RWPE2 (cell line): ENCODE measurements around the gene RGPD5.
"Not testable (repeated sequence)": the region's sequence is repeated elsewhere in the genome, so short reads cannot be mapped to it uniquely, and the experiment has no call there.

Source experiments
- ATAC-seq: fragments of 200-7000 bp; cut with Tn5 transposase; 3 replicates; pipeline ENCODE4 v1.9.1; 2021; ENCODE audit warnings: low read depth
- DNase-seq: peaks from one replicate; pipeline ENCODE4 v3.0.0-alpha.2; 2020; ENCODE audit warnings: low spot score
- H3K27ac ChIP-seq: fragments of 450-650 bp; 2 replicates; pipeline ENCODE4 v1.5.1; 2017; ENCODE audit warnings: mild to moderate bottlenecking; ENCODE audit not compliant: poor library complexity, severe bottlenecking
- H3K27me3 ChIP-seq: fragments of 250-450 bp; sonication (Bioruptor Pico); 2 replicates; pipeline ENCODE4 v1.5.1; 2021; ENCODE audit warnings: mild to moderate bottlenecking, moderate library complexity; ENCODE audit not compliant: insufficient read depth, poor library complexity, severe bottlenecking
- H3K36me3 ChIP-seq: fragments of 250-450 bp; sonication (Bioruptor Pico); 2 replicates; pipeline ENCODE4 v1.5.1; 2020; ENCODE audit warnings: low read depth, mild to moderate bottlenecking, moderate library complexity
- H3K4me1 ChIP-seq: fragments of 250-450 bp; sonication (Bioruptor Pico); 2 replicates; pipeline ENCODE4 v1.5.1; 2021; ENCODE audit warnings: mild to moderate bottlenecking, moderate library complexity; ENCODE audit not compliant: insufficient read depth, poor library complexity, severe bottlenecking
- H3K4me3 ChIP-seq: fragments of 250-450 bp; sonication (Bioruptor Pico); 2 replicates; pipeline ENCODE4 v1.5.1; 2021; ENCODE audit warnings: mild to moderate bottlenecking, moderate library complexity; ENCODE audit not compliant: severe bottlenecking
- H3K9me3 ChIP-seq: fragments of 250-450 bp; sonication (Bioruptor Pico); 2 replicates; pipeline ENCODE4 v1.5.1; 2021; ENCODE audit warnings: mild to moderate bottlenecking, moderate library complexity; ENCODE audit not compliant: severe bottlenecking

RGPD5 gene

DNA sequence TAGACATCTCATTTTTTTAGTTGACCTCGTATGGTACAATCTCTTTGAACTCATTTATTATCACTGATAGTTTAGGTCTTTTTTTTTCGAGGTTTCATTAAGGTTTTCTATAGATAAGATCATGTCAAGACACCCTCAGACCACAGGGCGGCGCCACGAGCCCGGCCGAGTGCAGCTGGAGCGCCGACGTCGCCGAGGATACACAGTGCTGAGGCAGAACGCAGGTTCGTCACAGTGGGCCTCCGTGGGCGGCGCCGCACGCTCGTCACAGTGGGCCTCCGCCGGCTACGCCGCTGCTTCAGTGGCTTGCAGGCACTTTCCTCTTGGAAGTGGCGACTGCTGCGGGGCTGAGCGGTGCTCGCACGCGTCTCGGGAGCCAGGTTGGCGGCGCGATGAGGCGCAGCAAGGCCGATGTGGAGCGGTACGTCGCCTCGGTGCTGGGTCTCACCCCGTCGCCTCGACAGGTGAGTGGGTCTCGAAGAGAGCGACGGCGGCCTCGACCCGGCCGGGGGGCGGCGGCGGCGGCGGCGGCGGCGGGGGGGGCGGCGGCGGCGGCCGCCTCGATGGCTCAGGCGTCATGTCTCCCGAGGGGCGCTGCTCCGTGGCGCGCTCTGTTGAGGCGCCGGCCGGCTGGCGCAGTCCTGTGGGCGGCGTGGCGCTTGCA is at the start of gene RGPD5:
Gene RGPD5 (plus strand): TSS at position 232 of the 664 bp plus-strand sequence. CDS start 161 bp downstream, at position 393.
- H3K36me3 ChIP-seq, H3K4me1 ChIP-seq, DNase-seq, H3K27ac ChIP-seq, H3K9me3 ChIP-seq, H3K27me3 ChIP-seq: not testable (repeated sequence)
- peak within 1 kb of the TSS; percentile 20 for H3K4me3 ChIP-seq
- ATAC-seq: peak; percentile 96

DNA sequence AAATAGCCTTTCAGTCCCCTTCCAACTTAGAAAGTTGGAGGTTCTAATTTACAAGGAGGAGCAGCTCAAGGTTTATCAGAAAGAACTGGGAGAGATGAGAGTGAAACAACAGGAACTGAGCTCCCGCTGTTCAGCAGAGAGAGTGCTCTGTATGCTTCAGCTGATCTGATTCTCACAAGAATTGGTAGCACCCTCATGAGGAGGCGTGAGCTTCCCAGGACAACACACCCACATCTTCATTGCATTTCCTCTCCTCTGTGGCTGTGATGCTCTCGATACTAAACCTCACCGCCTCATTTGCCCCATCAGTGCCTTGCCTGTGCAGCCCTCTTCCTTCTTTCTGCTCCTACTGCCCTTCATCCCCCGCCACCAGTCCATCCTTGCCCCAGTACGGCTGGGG is 42.5 kb upstream of the RGPD5 start:
- H3K4me3 ChIP-seq, H3K9me3 ChIP-seq, H3K27ac ChIP-seq, ATAC-seq, H3K4me1 ChIP-seq, H3K27me3 ChIP-seq, H3K36me3 ChIP-seq, DNase-seq: not testable (repeated sequence)

DNA sequence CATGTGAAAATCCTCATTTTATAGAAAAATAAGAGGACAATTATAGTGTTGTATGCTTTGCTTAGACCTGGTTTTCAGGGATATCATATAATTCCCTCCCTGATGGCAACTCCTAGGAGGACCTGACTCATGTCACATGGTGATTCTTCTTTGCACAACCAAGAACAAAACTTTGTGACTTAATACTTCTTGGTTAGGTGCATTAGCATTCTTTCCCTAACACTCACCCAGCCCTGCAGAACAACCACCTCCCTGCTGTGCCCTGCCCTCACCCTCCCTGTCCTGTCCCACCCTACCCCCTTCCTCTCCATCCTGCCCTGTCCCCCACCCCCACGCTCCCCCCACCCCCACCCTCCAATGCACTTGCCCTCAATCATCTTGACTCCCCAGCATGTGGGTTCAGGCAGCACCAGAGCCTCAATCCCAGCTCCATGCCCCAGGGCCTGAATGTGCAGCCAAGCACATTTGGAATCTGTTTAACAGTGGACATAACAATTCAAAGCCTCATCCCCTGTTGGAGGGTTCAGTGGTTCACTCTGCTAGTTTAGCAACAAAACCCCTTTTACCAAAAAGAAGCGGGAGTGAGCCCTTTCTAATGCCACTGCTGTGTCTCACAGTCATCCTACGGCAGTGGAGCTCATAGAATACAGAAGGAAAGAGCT is 36.8 kb upstream of the RGPD5 start:
- ATAC-seq, H3K27ac ChIP-seq, H3K9me3 ChIP-seq, DNase-seq, H3K4me3 ChIP-seq, H3K4me1 ChIP-seq, H3K27me3 ChIP-seq, H3K36me3 ChIP-seq: not testable (repeated sequence)

DNA sequence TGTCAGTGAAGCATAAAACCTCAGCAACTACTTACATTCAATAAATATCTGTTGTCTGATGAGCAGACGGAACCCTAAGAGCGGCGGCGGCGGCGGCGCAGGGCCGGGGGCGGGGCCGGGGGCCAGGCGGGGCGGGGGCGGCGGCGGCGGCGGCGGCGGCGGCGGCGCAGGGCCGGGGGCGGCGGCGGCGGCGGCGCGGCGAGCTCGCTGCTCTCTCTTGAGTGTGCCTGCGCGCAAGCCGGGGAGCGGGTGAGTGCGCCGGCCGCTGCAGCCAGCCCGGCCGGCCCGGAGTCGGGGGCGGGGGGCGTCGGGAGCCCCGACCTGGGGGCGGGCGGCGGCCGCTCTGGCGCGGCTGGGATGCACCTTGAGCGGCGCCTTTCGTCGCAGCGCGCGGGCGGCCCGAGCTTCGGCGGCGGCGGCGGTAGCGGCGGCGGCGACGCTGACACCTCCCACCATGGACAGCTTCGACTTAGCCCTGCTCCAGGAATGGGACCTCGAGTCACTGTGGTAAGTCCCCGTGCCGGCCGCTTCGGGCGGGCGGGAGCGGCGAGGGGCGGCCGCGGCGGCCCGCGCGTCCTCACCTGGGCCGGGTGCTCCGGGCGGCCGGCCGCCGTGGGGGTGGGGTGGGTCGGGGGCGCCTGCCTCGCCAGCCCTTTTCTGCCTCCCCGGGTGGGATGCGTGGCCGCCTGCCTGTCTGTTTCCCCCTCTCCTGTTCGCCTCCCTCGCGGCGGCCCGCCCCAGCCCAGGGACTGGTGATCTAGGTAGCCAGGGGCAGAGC is 33.7 kb upstream of the RGPD5 start:
- not testable (repeated sequence) for H3K27ac ChIP-seq, H3K36me3 ChIP-seq, H3K9me3 ChIP-seq, DNase-seq, H3K27me3 ChIP-seq, H3K4me3 ChIP-seq, H3K4me1 ChIP-seq
- ATAC-seq: peak; percentile 60

DNA sequence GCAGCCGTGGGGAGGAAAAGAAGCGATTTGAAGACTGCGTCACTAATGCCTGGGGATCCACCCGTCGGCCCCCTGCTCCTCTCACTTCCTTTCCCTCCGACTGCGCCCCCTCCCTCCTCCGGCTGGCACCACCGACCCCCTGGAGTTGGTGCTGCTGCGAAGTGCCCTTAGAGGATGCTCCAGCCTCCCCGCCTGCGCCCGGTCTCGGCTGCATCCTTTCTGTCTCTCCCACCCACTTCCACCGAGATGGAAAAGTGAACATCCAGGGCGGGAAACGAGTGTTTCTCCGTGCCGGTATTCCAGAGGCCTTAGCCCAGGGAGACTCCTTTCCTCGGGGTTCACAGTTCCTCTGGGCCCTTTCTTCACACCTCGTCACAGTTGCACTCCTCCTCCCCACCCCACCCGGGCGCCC is 33.1 kb upstream of the RGPD5 start:
- not testable (repeated sequence) for H3K4me1 ChIP-seq, H3K36me3 ChIP-seq, H3K27ac ChIP-seq, H3K27me3 ChIP-seq, H3K9me3 ChIP-seq, H3K4me3 ChIP-seq, DNase-seq
- peak; percentile 53 for ATAC-seq

DNA sequence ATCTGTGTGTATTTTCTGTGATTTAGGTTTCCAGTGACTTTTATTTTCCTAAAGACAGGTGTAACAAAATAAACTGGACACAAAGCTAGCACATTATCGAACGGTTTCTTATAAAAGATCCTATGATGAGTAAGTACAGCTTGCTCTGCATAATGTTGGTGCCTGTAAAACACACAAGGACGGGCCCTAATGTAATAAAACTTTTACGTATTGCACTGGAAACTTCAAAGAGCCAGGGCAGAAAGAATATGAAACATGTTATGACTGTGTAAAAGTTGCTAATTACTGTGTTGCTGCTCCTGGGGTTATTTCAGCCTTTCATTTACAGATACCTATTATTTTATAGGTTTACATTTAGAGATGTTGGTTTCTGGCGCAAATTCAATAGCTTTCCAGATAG is 32.1 kb upstream of the RGPD5 start:
- H3K4me1 ChIP-seq, H3K9me3 ChIP-seq, H3K36me3 ChIP-seq, H3K4me3 ChIP-seq, H3K27me3 ChIP-seq, DNase-seq, ATAC-seq, H3K27ac ChIP-seq: not testable (repeated sequence)

DNA sequence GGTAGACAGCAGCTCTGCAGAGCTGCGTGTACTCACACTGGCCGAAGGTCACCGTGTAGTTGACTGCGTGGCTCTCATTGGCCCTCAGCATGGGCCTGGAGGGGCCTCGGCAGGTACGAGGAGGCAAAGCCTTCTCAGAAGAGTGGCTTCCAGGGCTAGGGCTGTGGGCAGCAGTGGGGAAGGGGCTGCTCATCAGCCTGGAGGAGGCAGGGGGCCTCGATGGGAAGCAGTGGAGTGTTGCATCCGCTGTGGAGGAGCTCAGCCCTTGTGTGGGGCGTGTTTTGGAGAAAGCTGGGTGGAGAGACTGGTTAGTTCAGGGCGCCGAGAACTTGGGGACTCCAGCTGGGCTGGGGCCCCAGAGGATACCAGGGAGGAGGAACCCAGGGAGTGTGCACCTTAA is 28.0 kb upstream of the RGPD5 start:
- H3K9me3 ChIP-seq: not testable (repeated sequence)

DNA sequence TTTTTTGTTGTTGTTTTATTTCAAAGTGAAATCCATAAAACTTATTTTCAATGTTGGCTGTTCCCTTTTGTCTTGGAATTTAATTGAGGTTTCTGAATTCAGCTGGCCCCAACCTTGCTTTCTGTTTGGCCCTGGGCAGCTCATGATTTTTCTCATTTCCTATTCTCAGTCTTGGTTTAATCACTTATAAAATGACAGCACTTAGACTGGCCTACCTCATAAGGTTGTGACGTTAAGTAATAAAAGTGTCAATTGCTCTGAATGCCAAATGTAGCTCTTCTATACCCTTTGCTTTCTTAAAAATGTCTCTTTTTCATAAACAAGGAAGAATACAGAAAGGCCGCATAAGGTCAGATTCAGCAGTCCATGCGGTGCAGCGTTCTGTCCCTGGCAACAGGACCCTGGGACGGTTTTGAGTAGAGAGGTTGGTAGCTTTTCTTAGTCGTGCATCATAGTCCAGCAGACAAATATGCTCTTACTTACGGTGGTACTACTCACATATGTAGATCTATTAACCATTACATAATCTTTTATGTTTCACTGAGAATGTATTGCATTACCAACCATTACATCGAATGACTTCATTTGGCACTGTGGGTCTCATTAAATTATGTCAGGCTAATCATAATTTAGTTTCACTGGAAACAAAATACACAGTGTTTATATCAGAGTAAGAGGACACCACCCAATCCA is 27.1 kb upstream of the RGPD5 start:
- not testable (repeated sequence) for DNase-seq, H3K27ac ChIP-seq, ATAC-seq, H3K27me3 ChIP-seq, H3K4me3 ChIP-seq, H3K4me1 ChIP-seq, H3K9me3 ChIP-seq, H3K36me3 ChIP-seq

More for the DNA sequence above, 28.0 kb upstream of the RGPD5 start:
- DNase-seq, H3K36me3 ChIP-seq, H3K4me3 ChIP-seq, H3K4me1 ChIP-seq, H3K27me3 ChIP-seq, ATAC-seq, H3K27ac ChIP-seq: not testable (repeated sequence)

DNA sequence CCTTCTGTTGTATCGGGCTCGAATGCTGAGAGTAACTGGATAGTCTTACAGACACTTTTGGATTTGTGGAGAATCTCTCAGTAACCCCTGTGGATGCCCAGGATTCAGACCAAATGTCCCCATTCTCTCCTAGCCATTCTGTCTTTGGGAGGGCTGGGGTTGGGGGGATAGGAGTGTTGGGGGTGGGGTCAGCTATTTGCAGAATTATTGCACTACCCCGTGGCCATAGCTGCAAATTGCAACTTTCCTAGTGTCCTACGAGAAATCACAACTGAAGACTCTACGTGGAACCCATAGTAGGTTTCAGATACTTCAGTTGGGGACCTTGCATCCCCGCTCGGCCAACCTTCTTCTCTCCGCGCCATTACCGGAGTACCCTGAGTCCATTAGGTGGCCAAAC is 25.2 kb upstream of the RGPD5 start:
- H3K27me3 ChIP-seq, DNase-seq, H3K4me1 ChIP-seq, ATAC-seq, H3K4me3 ChIP-seq, H3K9me3 ChIP-seq, H3K27ac ChIP-seq, H3K36me3 ChIP-seq: not testable (repeated sequence)

DNA sequence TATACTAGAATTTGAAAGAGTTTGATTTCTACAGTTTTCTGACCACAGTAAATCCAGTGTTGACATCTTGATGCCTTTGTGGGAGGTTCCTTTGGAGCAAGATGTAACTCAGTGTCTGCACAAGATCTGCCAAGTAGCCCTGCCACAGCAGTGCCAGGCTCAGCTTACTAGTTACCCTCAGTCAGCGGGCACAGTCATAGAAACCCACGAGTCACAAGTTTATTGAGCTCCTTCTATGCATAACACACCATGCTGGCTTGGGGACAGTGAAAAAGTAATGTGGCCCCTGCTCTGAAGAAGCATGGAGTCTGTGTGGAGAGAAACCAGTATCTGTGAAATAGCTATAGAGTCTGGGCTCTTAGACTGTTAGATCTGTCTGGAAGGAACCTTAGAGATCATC is 15.0 kb upstream of the RGPD5 start:
- H3K27me3 ChIP-seq, H3K9me3 ChIP-seq, H3K36me3 ChIP-seq, DNase-seq, H3K27ac ChIP-seq, H3K4me1 ChIP-seq, ATAC-seq, H3K4me3 ChIP-seq: not testable (repeated sequence)
